Breast epithelium (tissue), 3 donors: Measurements from ENCODE around the gene PARVA.

Experiments
- POLR2A ChIP-seq: fragments of 450-650 bp; IDR thresholded peaks from one replicate; pipeline ENCODE4 v1.6.1; 2016; ENCODE audit warnings: antibody characterized with exemption, mild to moderate bottlenecking, moderate library complexity
- POLR2AphosphoS5 ChIP-seq, 3 donors: sonication (generic); formaldehyde crosslinking; IDR thresholded peaks; one replicate each; pipeline ENCODE4 v1.6.1; 2017; ENCODE audit warnings: antibody characterized with exemption in 3 of 3
- TF ChIP-seq, protein P1 (sequence below), 3 donors: fragments of 450-650 bp; IDR thresholded peaks; one replicate each; pipeline ENCODE4 v1.5.1; 2016 to 2017; ENCODE audit warnings: antibody characterized with exemption in 3 of 3, mild to moderate bottlenecking in 3 of 3, moderate library complexity in 3 of 3

DNA sequence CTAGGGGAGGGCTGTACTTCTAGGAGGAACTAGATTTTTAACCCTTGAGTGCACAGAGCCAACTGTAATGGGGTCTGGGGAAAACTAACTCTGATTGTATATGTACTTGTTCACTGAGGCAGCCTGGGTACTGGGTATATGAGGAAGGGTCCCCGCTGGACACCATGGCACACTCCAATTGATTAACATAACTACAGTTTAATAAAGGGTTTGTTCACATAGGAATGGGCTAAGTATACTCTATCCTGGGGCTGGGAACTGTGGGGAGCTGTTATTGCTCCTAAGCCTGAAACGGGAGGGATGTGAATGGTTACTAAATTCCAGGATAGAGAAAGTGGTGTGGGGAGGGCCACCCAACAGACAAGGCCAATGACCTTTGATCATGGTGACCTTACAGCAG lies 67.6 kb downstream of the PARVA start:
- TF ChIP-seq, protein P1, sequence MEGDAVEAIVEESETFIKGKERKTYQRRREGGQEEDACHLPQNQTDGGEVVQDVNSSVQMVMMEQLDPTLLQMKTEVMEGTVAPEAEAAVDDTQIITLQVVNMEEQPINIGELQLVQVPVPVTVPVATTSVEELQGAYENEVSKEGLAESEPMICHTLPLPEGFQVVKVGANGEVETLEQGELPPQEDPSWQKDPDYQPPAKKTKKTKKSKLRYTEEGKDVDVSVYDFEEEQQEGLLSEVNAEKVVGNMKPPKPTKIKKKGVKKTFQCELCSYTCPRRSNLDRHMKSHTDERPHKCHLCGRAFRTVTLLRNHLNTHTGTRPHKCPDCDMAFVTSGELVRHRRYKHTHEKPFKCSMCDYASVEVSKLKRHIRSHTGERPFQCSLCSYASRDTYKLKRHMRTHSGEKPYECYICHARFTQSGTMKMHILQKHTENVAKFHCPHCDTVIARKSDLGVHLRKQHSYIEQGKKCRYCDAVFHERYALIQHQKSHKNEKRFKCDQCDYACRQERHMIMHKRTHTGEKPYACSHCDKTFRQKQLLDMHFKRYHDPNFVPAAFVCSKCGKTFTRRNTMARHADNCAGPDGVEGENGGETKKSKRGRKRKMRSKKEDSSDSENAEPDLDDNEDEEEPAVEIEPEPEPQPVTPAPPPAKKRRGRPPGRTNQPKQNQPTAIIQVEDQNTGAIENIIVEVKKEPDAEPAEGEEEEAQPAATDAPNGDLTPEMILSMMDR (IDR thresholded peaks at IDR 0.05): no peak
- TF ChIP-seq POLR2AphosphoS5 (IDR thresholded peaks at IDR 0.05) (no peak), POLR2A (no peak)
